Nephron progenitor cell (in vitro differentiated cells): Measurements from ENCODE around the gene CDH16.
A peak's percentile ranks its signal among the peaks of the same experiment; 100 is the strongest.
"Not testable (repeated sequence)": the region's sequence is repeated elsewhere in the genome, so short reads cannot be mapped to it uniquely, and the experiment has no call there.

Source experiments
- DNase-seq: peaks from one replicate; pipeline ENCODE4 v3.0.0; 2021
- H3K27ac Mint-ChIP-seq: 2 replicates; pipeline ENCODE4 v1.8.0; 2021; ENCODE audit warnings: mild to moderate bottlenecking, moderate library complexity, mixed read lengths
- H3K27me3 Mint-ChIP-seq: 2 replicates; pipeline ENCODE4 v1.8.0; 2021; ENCODE audit warnings: mild to moderate bottlenecking, low read depth, mixed read lengths; ENCODE audit not compliant: poor library complexity
- H3K36me3 Mint-ChIP-seq: 2 replicates; pipeline ENCODE4 v1.8.0; 2021; ENCODE audit warnings: low read depth, mixed read lengths
- H3K4me1 Mint-ChIP-seq: 2 replicates; pipeline ENCODE4 v1.8.0; 2021; ENCODE audit warnings: mixed read lengths
- H3K4me3 Mint-ChIP-seq: 2 replicates; pipeline ENCODE4 v1.8.0; 2021; ENCODE audit warnings: mild to moderate bottlenecking, moderate library complexity, mixed read lengths
- H3K9me3 Mint-ChIP-seq: 2 replicates; pipeline ENCODE4 v1.8.0; 2021; ENCODE audit warnings: mild to moderate bottlenecking, moderate library complexity, mixed read lengths
- TF ChIP-seq, protein P1 (sequence below): fragments of 200-600 bp; sonication (generic); IDR thresholded peaks from 2 replicates; pipeline ENCODE4 v1.5.0; 2021; ENCODE audit warnings: antibody characterized with exemption

The CDH16 gene

DNA sequence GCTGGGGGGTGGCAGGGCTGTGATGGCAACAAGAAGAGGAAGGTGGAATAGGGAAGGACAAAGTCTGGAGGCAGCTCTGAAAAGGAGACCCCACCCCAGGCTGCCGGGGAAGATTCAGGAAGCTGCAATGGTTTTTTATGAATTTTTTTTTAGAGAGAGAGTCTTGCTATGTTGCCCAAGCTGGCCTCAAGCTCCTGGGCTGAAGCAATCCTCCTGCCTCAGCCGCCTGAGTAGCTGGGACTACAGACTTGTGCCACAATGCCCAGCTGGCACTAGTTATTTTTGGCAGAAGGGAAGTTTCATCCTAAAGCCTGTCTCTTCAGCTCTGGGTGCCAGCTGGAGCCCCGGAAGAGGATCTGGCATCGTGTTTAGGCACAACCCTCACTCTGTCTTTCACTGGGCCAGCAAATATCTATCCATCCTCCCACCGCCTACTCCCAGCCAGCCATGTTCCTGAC, 41.0 kb upstream of the CDH16 start:
- Mint-ChIP-seq H3K4me1 (peaks cover 14% of the 10 kb centered on the region), H3K36me3 (no peaks in the 10 kb centered on the region), H3K4me3 (no peak overlapping the region), H3K27ac (no peak overlapping the region), H3K9me3 (no peaks in the 10 kb centered on the region), H3K27me3 (peaks cover 39% of the 10 kb centered on the region)
- TF ChIP-seq, protein P1, sequence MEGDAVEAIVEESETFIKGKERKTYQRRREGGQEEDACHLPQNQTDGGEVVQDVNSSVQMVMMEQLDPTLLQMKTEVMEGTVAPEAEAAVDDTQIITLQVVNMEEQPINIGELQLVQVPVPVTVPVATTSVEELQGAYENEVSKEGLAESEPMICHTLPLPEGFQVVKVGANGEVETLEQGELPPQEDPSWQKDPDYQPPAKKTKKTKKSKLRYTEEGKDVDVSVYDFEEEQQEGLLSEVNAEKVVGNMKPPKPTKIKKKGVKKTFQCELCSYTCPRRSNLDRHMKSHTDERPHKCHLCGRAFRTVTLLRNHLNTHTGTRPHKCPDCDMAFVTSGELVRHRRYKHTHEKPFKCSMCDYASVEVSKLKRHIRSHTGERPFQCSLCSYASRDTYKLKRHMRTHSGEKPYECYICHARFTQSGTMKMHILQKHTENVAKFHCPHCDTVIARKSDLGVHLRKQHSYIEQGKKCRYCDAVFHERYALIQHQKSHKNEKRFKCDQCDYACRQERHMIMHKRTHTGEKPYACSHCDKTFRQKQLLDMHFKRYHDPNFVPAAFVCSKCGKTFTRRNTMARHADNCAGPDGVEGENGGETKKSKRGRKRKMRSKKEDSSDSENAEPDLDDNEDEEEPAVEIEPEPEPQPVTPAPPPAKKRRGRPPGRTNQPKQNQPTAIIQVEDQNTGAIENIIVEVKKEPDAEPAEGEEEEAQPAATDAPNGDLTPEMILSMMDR: no peak
- DNase-seq: no peak

DNA sequence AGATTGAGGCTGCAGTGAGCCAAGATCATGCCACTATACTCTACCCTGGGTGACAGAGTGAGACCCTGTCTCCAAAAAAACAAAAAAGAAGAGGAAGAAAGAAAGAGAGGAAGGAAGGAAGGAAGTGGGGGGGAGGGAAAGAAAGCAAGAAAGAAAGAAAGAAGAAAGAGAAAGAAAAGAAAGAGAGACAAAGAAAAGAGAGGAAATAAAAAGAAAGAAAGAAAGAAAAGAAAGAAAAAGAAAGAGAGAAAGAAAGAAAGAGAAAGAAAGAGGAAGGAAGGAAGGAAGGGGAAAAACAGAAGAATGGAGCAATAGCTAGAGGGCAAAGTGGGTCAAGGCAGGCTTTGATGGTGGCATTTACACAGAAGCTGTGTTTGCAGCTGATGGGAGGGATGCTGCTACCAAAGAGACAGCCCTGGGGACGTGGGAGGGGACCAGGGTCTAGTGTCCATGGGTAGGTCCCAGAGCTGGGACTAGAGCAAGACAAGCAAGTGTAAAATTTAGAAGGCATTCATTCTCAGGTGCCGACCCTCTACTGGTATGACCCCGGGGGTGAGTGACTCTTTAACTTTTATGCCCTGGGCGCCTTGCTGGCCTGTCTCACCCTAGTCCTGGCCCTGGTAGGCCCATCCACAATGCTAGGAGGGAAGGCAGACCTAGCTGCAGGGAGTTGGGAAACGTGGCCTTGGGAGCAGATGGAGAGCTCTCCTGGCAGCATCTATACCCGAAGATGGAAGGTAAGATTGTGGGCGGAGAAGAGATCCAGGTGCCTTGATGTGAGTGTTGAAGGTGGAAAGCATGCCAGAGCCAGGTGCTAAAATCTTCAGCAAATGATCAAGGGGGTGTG, 40.4 kb upstream of the CDH16 start:
- TF ChIP-seq, protein P1: no peak
- Mint-ChIP-seq H3K36me3 (no peaks in the 10 kb centered on the region), H3K4me3 (no peak overlapping the region), H3K27ac (no peak overlapping the region), H3K9me3 (no peaks in the 10 kb centered on the region), H3K27me3 (peaks cover 42% of the 10 kb centered on the region), H3K4me1 (peaks cover 14% of the 10 kb centered on the region)
- no peak for DNase-seq

DNA sequence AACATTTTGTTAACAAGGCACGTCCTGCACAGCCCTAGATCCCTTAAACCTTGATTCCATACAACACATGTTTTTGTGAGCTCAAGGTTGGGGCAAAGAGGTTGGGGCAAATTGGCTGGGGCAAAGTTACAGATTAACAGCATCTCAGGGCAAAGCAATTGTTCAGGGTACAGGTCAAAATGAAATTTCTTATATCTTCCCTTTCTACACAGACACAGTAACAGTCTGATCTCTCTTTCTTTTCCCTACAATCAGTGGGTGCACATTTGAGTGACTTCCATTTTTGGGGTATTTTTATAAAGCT, 37.4 kb upstream of the CDH16 start:
- not testable (repeated sequence) for H3K4me3 Mint-ChIP-seq, H3K36me3 Mint-ChIP-seq, H3K9me3 Mint-ChIP-seq, DNase-seq, H3K27ac Mint-ChIP-seq
- H3K4me1 Mint-ChIP-seq: peaks cover 17% of the 10 kb centered on the region
- peaks cover 58% of the 10 kb centered on the region for H3K27me3 Mint-ChIP-seq

DNA sequence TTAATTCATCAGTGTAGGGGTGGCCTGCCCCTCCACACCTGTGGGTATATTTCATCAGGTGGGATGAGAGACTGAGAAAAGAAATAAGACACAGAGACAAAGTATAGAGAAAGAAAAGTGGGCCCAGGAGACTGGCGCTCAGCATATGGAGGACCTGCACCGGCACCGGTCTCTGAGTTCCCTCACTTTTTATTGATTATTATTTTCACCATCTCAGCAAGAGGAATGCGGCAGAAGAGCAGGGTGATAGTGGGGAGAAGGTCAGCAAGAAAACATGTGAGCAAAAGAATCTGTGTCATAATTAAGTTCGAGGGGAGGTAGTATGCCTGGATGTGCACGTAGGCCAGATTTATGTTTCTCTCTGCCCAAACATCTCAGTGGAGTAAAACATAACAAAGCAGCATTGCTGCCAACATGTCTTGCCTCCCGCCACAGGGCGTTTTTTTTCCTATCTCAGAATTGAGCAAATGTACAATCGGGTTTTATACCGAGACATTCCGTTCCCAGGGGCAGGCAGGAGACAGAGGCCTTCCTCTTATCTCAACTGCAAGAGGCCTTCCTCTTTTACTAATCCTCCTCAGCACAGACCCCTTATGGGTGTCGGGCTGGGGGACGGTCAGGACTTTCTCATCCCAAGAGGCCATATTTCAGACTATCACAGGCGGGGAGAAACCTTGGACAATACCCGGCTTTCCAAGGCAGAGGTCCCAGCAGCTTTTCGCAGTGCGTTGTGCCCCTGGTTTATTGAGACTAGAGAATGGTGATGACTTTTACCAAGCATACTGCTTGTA, 36.9 kb upstream of the CDH16 start:
- not testable (repeated sequence) for H3K9me3 Mint-ChIP-seq

DNA sequence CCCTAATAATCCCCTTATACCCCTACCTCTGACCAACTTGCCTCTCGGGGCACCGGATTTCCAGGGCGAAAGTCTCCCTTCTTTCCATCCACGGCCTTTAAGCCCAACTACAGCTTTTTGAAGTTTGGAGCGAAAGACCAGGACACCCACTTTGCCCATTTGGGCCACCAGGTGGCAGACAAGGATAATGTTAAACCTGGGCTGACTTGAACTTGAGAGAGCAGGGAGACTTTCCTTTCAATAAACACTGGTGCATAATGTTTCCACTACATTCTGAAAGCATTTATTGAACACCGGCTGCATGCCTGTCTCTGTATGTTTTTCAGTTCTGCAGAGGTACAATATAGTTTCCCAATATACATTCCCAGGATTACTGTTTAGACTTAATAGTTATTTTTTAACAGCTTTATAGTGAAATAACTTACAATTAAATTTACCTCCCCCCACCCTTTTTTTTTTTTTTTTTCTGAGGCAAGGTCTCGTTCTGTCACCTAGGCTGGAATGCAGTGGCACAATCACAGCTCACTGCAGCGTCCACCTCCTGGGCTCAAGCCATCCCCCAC, 35.5 kb upstream of the CDH16 start:
- Mint-ChIP-seq H3K27ac (no peak overlapping the region), H3K9me3 (peaks cover 10% of the 10 kb centered on the region), H3K4me3 (no peak overlapping the region), H3K36me3 (no peaks in the 10 kb centered on the region), H3K4me1 (peaks cover 23% of the 10 kb centered on the region), H3K27me3 (peaks cover 67% of the 10 kb centered on the region)
- TF ChIP-seq, protein P1: peak; percentile 74
- peak; percentile 84 for DNase-seq

More for the DNA sequence above, 36.9 kb upstream of the CDH16 start:
- H3K27ac Mint-ChIP-seq, H3K4me3 Mint-ChIP-seq, DNase-seq, H3K36me3 Mint-ChIP-seq: not testable (repeated sequence)
- peaks cover 60% of the 10 kb centered on the region for H3K27me3 Mint-ChIP-seq
- H3K4me1 Mint-ChIP-seq: peaks cover 14% of the 10 kb centered on the region

DNA sequence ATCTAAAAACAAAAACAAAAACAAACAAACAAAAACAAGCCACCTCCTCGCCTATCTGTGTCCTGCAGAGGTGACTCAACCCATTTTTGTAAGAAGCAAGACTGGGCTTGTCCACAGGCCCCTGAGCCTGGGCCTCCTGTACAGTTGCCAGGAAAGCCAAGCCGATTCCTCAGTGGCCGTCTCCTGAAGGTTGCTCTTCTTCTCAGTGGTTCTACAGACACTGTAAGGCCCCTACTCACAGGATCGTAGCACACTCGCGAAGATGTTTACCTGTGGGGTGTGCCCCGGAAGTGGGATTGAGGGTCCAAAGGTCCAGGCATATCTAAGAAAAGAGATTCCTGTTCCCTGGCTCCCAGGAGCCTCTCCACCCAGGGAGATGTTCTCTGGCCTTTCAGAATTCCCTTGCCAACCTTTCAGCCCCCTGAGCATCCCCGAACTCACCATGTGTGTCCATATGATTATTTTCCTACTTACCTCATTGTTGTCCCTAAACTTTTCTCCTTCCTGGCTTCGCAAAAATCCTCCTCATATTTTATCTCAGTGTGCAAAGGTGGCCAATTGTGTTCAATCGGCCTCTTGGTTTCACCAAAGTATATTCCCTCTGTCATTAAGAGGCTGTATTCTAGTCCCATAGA, 34.9 kb upstream of the CDH16 start:
- no peaks in the 10 kb centered on the region for H3K36me3 Mint-ChIP-seq
- H3K4me3 Mint-ChIP-seq: no peak overlapping the region
- TF ChIP-seq, protein P1: no peak
- no peak for DNase-seq
- no peak overlapping the region for H3K27ac Mint-ChIP-seq
- H3K9me3 Mint-ChIP-seq: peaks cover 10% of the 10 kb centered on the region
- H3K4me1 Mint-ChIP-seq: peaks cover 29% of the 10 kb centered on the region
- H3K27me3 Mint-ChIP-seq: peaks cover 67% of the 10 kb centered on the region
